GM19023 (cell line): ENCODE measurements around the gene NGF.
"Not testable (repeated sequence)": the region's sequence is repeated elsewhere in the genome, so short reads cannot be mapped to it uniquely, and the experiment has no call there.

Source experiments
- ATAC-seq: cut with Tn5 transposase; IDR thresholded peaks from one replicate; pipeline ENCODE4 v1.9.1; 2021; ENCODE audit warnings: mild to moderate bottlenecking, moderate library complexity; ENCODE audit not compliant: unreplicated experiment

Gene NGF

GRCh38 chr1:115310581-115311473 is 27.2 kb downstream of the NGF start:
- ATAC-seq: no peak

GRCh38 chr1:115309504-115309903 is 28.5 kb downstream of the NGF start:
- not testable (repeated sequence) for ATAC-seq

GRCh38 chr1:115308969-115309368 is 29.1 kb downstream of the NGF start:
- no peak for ATAC-seq

- ATAC-seq: no peak
Observed at GRCh38 chr1:115307661-115308060, 30.4 kb downstream of the NGF start.

DNA sequence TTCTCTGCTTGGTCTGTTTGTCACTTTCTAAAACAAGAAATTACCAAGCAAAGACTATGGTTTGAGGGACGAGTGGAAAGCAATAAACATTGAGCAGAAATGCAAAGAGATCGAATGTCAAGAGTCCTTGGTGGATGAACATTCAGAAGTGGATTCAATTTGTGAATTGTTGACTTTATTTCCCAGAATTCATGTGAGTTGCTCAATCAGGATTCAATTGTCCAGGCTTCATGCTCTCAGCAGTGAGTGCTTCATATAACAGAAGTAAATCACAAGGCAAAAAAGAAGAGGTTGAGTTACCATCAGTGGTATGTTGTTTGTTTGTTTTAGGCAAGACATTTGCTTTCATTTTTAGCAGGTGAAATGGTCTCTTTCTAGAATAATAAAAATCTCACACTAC is 31.9 kb downstream of the NGF start:
- no peak for ATAC-seq

GRCh38 chr1:115303364-115303763 is 34.7 kb downstream of the NGF start:
- no peak for ATAC-seq

DNA sequence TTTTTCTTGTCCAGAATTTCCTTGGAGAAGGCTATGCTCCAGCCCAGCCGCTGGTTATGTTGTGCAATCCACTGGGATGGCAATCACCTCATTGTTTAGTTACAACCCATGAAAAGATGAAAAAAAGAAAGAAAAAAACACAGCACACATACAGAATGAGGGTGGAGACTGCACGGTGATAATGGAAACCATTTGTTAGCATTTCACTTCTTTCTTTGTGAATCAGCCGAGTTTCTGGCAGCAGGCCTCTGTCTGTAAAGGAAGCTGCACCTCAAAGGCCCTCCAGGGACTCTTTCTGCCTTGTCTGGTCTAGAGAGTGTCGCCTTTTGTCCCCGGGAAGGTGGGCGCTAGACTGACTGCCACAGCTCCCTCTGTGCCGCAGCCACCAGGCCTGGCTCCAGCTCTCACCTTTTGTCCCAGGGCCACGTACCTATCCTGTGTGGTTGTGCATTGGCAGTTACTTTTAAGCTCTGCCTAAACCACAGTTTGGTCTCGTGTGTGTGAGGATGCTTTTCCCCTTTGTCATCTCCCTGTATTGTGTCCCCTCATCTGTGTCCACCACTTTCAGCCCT is 35.6 kb downstream of the NGF start:
- ATAC-seq: no peak

DNA sequence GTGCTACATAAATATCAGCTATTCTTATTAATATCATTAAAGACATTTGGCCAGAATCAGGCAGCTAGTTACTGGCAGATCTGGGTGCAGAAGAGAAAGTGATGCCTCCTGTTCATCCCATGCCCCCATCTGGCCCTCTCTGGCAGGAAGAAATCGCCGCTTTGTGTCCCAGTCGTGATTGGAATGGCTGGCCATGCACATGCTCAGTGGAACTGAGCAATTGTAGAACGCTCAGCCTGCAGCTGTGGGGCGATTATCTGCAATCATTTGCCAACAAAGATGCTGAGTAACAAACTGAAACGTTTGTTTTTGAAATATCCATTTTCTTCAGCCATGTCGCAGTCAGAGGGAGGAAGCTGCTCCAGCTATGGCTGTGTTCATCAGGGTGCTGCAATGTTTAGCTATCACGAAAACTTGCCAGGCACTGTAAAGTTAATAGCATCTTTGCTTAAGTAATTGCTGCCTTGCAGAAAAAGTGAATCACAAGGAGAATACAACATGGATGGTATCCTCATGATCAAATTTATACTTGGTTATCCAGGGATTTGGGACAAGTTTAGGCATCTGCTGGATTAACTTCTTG is 36.5 kb downstream of the NGF start:
- no peak for ATAC-seq

GRCh38 chr1:115300087-115300876 is 37.8 kb downstream of the NGF start:
- ATAC-seq: no peak

DNA sequence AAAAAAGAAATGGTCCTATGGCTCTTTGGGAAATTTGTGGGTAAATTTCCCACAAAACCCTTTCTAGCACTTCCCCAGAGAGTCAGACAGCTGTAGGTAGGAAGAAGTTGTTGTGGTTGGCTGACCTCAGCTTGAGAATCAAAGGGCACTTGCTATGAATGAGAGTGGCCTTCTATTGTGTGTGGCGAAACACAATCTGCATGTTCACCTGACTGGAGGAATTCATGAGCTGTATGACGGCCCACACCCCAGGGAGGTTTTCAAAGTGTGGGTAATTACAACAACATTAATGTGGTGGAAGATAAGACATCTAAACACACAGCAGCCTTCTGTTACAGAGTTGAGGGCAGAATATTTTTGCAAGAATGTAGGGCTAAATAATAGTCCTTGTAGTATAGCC is 38.8 kb downstream of the NGF start:
- ATAC-seq: no peak

DNA sequence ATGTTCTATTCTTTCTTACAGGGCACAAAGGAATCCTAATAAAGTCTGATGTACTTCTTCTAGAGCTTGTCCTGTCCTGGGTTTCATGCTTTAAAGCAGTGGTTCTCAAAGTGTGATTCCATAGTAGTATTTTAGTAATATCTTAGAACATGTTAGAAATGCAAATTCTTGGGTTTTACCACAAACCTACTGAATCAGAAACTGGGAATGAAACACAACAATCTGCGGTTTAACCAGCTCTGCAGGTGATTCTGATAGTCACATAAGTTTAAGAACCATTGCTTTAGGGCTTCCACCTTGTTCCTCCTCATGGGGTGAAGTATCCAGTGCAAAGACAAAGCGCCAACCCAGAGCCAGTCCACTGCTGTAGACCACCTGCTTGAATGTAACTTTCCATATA is 41.1 kb downstream of the NGF start:
- peak; percentile 84 for ATAC-seq

GRCh38 chr1:115295904-115296696 is 41.9 kb downstream of the NGF start:
- no peak for ATAC-seq

DNA sequence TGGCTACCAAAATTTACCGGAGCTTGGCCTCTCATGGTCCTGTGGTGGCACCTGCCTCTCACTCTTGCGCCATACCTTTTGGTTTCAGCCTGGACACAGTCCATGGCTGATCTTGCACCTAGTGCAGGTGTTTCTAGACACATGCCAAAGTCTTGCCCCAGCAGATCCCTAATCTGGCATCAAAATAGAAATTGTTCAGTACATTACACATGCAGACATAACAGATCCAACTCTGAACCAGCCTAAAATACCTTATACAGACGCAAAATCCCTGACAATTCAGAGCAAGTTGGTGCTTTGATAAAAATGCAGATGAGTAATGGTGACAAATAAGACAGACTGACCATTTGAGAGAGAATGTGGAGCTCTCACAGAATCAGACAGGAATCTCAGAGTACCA is 44.1 kb downstream of the NGF start:
- no peak for ATAC-seq

- ATAC-seq: no peak
Observed at GRCh38 chr1:115293006-115293405, 45.0 kb downstream of the NGF start.

DNA sequence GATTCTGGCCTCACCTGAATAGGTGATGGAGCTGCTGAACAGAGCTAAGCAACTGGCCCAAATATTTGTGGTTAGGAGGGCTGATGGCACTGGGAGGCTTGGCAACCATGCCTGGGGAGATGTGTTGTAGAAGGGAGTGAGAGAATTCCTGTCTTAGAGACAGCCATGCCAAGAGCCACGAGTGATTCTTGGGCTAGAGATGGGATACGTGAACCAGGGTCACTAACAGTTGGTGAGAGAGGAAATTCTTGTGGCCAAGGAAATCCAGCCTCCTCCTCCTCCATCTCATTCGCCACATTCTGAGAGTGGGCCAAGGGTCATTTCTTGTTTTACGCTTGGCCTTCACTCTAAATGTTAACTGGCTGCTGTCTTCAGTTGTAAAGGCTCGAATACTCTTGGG is 46.3 kb downstream of the NGF start:
- ATAC-seq: no peak

DNA sequence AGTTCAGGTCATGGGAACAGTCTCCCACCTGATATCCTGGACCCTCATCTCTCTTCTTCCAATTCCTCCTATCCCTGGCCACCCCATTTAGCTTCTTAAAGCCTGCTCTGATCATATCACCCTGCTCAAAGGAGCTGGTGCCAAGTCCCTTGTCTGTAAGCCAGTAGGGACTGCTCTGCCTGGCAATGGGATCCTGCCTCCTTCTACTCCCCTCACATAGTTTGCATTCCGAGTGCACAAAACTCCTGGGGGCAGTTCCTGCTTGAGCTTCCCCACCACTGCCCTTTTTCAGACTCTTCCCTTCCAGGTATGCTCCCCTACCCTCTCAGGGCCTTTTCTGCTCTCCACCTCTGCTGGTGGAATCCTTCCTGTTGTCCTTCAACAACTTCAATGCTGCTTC is 48.1 kb downstream of the NGF start:
- no peak for ATAC-seq

- no peak for ATAC-seq
Observed at GRCh38 chr1:115288591-115289198, 49.4 kb downstream of the NGF start.

DNA sequence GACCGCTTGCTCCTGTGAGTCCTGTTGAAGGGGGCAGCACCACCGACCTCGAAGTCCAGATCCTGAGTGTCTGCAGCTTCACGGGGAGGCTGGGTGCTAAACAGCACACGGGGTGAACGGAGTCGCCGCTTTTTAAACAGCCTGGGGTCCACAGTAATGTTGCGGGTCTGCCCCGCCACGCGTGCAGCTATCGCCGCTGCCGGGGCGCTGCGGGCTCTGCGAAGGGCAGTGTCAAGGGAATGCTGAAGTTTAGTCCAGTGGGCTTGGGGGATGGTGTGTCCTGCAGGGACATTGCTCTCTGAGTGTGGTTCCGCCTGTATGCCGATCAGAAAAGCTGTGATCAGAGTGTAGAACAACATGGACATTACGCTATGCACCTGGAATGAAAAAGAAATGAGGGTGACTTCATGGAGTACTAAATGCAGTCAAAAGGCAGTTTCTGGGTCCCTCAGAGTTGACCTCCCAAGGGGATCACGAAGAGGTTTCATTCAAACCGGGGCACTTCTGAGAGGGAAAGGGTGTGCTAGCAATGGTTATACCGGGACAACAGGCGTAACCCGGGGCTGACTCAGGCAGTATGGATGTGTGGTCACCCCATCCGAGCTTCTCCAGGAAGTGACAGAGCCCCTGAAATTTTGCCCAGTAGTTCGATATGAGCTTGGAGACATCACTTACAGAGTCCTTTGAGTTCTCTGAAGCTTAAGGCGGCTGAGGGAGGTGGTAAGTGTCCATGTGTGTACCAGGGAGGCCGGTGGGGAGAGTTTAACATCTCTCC is 51.4 kb downstream of the NGF start:
- no peak for ATAC-seq

DNA sequence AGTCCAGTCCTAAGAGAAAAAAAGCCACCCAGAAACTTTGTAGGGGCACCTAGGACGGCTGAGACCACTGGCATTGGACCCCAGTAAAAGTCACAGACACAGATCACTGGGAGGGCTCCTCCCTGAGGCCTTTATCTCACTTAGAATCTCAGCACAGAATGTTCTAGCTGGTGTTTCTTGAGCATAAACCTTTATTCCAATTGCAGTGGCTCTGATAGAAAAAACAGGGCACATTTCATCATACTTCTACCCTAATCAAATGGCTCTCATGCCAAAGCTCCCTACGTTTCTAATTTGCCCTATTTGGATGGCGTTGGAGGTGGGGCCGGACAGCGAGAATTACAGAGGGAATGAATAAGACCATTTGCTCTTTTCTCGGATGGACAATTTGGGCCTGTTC is 53.8 kb downstream of the NGF start:
- no peak for ATAC-seq
